HCEC 1CT (cell line): Measurements from ENCODE around the gene PIK3CB.
"Not testable (repeated sequence)": the region's sequence is repeated elsewhere in the genome, so short reads cannot be mapped to it uniquely, and the experiment has no call there.

Experiments used
- DNase-seq: peaks from one replicate; pipeline ENCODE4 v3.0.0-alpha.2; 2017

Gene PIK3CB

DNA sequence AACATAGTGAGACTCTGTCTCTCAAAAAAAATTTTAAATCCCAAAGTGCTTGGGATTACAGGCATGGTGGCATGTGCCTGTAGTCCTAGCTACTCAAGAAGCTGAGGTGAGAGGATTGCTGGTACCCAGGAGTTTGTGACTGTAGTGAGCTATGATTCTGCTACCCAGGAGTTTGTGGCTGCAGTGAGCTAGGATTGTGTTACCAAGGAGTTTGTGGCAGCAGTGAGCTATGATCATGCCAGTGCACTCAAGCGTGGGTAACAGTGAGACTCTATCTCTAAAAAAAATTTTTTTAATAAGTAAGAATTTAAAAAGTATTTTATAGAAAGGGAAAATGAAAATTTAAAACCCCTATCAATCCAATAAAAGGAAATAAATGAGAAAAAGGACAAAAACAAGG, 156.6 kb downstream of the PIK3CB start:
- no peak for DNase-seq

GRCh38 chr3:138675393-138675792, 159.3 kb downstream of the PIK3CB start:
- peak; percentile 39 for DNase-seq

GRCh38 chr3:138673641-138674530, 160.8 kb downstream of the PIK3CB start:
- DNase-seq = no peak

GRCh38 chr3:138670407-138670806, 164.3 kb downstream of the PIK3CB start:
- no peak for DNase-seq

- DNase-seq = no peak
Observed at GRCh38 chr3:138668107-138668506, 166.6 kb downstream of the PIK3CB start.

DNA sequence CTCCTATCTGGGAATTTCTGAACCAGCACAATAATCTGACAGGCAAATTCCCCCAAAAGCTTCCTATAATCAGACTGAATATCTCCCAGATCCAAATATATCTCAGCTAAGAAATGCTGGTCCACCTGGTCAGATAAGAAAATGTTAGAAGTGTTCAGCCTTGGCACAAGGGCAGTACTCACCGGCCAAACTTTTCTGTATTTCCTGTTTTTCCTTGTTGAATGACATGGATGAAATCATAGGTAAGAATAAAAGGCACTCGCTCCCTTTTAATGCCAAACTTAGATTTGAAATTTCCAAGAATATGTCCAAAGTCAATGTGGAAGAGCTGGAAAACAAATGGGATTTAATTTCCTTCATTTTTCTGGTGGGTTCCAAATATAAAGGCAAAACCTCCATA, 177.2 kb downstream of the PIK3CB start:
- no peak for DNase-seq

DNA sequence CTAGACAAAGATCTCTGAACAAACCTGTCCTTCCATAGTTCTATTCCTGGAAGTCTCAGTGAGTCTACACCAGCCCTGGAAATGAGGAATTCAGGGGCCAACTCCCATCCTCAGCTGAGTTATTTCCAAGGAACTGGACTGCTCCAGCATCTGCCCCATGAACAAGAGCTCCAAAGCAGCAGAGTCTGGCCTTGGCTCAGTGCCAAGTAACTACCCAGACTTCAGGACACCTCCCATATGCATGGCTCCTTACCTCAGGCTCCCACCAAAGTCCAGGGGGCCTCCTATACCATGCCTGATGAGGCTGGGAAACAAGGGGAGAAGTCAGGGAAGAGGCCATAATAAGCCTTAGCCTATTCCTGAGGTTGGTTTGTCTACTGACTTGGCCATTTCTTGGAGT, 181.2 kb downstream of the PIK3CB start:
- DNase-seq = no peak

DNA sequence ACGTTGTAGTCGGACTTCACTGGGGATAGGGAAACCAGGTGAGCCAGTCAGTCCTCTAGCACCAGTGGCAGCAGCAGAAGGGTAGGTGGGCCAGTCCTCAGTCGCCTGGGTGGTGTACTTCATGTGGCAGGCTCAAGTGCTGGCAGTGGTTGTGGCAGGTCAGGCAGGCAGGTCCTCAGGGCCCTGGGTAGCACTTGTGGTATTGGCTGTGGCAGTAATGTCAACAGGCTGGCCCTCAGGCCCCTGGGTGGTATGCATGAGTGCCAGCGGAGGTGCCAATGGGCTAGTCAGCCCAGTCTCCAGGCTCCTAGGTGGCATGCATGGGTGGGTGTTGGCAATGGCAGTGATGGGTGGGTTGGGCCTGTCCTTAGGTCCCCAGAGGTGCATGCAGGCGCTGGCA, 185.6 kb downstream of the PIK3CB start:
- DNase-seq = no peak

DNA sequence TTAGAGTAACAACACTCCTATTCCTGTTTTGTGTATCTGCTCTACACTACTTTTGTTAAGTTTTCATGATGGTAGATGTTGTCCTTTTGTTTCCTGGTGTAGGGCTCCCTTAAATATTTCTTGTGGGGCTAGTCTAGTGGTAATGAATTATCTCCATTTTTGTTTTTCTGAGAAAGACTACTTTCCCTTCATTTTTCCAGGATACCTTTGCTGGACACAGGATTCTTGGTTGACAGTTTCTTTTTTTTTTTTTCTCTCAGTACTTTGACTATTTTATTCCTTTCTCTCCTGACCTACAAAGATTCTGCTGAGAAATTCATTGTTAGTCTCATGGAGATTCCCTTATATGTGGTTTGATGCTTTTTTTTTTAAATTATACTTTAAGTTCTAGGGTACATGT, 188.2 kb downstream of the PIK3CB start:
- DNase-seq = no peak

DNA sequence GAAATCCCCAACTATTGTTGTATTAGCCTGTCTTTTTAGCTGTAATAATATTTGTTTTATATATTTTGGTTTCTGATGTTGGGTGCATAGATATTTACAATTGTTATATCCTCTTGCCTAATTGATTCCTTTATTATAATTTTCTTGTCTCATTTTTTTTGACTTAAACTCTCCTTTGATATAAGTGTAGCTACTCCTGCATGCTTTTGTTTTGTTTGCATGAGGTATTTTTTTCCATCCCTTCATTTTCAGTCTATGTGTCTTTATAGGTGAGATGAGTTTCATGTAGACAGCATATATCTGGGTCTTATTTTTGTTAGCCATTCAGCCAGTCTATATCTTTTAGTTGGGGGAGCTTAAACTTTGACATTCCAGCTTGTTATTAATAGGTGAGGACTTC, 188.7 kb downstream of the PIK3CB start:
- DNase-seq = no peak

- no peak for DNase-seq
Observed at GRCh38 chr3:138642927-138643253, 191.8 kb downstream of the PIK3CB start.

GRCh38 chr3:138642226-138642926, 192.4 kb downstream of the PIK3CB start:
- DNase-seq = no peak

DNA sequence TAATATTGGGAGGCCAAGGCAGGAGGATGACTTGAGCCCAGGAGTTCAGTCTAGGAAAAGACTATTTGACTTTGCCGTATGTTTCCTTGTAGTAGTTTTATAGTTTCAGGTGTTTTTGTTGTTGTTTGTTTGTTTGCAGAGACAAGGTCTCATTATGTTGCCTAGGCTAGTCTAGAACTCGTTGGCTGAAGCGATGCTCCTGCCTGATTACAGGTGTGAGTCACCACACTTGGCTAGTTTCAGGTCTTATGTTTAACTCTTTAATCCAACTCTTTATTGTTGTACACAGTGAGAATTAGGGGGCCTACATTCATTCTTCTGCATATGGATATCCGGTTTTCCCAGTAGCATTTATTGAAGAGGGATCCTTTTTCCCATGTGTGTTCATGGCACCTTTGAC, 194.2 kb downstream of the PIK3CB start:
- DNase-seq = no peak

- DNase-seq = no peak
Observed at GRCh38 chr3:138638641-138639040, 196.1 kb downstream of the PIK3CB start.

GRCh38 chr3:138629526-138629925, 205.2 kb downstream of the PIK3CB start:
- no peak for DNase-seq

- DNase-seq = peak; percentile 48
Observed at GRCh38 chr3:138625707-138626365, 208.9 kb downstream of the PIK3CB start.

- DNase-seq = no peak
Observed at GRCh38 chr3:138624518-138624917, 210.2 kb downstream of the PIK3CB start.

GRCh38 chr3:138620431-138620830, 214.3 kb downstream of the PIK3CB start:
- DNase-seq = no peak

DNA sequence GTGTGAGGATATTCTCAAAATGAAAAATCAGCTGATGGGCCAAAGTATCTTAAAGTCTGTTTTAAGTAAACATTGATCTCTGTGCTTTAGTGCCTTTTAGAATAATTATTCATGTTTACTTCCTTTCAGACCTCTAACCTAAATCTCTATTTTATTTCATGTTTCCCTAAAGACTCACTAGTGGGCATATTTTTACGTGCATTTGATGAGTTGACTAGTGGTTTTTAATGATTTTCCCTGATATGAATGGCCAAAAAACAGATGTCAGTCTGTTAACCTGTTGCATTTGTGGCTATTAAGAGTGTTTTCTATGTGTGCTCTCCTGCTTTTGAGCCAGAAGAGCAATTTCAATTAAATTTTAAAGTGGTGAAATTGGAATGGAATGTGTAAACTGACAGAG, 219.3 kb downstream of the PIK3CB start:
- no peak for DNase-seq

DNA sequence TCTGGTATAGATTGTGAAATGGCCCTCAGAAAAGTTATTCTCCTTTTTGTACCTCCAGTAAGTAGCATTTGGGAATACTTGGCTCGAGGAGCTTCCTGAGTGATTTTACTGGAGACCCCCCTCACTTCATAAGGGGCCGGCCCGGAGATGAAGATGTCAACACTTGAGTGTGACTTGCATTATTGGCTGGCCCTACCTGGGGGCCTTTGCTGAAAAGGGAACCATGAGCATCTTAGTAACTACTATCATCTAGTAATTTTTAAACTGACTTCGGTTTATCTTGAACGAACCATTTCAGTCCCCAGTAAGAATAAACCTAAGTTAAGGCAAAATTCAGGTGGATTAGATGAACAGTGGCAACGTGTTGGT, 224.8 kb downstream of the PIK3CB start:
- DNase-seq = no peak

GRCh38 chr3:138608322-138609135, 226.2 kb downstream of the PIK3CB start, which contains the start of gene FAIM:
Gene FAIM (plus strand): TSS chr3:138608771. CDS start chr3:138619727, 10,956 bp downstream.
- DNase-seq = peak; percentile 53

DNA sequence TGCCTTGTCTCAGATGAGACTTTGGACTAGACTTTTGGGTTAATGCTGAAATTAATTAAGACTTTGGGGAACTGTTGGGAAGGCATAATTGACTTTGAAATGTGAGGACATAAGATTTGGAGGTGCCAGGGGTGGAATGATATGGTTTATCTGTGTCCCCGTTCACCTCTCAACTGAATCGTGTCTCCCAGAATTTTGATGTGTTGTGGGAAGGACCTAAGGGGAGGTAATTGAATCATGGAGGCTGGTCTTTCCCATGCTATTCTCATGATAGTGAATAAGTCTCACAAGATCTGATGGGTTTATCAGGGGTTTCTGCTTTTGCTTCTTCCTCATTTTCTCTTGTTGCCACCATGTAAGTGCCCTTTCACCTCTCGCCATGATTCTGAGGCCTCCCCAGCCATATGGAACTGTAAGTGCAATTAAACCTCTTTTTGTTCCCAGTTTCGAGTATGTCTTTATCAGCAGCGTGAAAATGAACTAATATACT, 230.6 kb downstream of the PIK3CB start:
- not testable (repeated sequence) for DNase-seq
